Measurements from ENCODE around the gene HEXIM2.
"Not testable (repeated sequence)": the region's sequence is repeated elsewhere in the genome, so short reads cannot be mapped to it uniquely, and the experiment has no call there.

HEXIM2 gene, protein sequence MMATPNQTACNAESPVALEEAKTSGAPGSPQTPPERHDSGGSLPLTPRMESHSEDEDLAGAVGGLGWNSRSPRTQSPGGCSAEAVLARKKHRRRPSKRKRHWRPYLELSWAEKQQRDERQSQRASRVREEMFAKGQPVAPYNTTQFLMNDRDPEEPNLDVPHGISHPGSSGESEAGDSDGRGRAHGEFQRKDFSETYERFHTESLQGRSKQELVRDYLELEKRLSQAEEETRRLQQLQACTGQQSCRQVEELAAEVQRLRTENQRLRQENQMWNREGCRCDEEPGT
- total RNA-seq = 1.4 to 4.0 reads per million in 2 donors

- peak; percentile 96 for DNase-seq
Observed at GRCh38 chr17:45161288-45162024, at the start of gene HEXIM2. Gene HEXIM2, plus strand, starts transcription at chr17:45161875. Its CDS starts 919 bp downstream, at chr17:45162794.

- no peak for DNase-seq
Observed at GRCh38 chr17:45112559-45113423, 48.9 kb upstream of the HEXIM2 start.

- DNase-seq = no peak
Observed at GRCh38 chr17:45113424-45113754, 48.3 kb upstream of the HEXIM2 start.

- DNase-seq = no peak
Observed at GRCh38 chr17:45114117-45114932, 47.4 kb upstream of the HEXIM2 start.

DNA sequence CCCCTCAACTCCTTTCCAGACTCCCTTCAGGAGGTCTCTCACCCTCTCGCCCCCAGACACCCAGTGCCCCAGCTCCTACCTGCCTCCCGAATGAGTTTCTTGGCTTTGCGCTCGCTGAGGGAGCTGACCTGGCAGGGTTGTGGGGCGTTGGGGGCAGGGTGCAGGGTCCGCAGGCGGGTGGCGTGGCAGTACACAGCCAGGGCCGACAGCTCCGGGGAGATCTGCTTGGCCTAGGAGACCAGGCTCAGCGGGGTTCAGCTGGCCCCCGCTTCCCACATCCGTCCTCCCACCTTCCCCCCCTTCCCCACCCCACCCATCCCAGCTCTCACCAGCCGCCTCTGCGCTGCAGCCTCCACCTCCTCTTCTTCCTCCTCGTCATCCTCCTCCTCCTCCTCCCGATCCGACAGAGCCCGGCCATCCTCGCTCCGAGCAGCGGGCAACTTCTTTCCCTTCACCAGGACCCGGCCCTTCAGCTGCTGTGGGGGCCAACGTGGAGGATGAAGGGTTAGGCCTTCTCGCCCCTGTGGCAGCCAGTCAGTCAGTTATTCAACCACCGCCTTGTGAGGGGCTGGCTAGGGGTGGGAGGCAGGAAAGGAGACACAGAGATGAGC is 46.6 kb upstream of the HEXIM2 start:
- no peak for DNase-seq

DNA sequence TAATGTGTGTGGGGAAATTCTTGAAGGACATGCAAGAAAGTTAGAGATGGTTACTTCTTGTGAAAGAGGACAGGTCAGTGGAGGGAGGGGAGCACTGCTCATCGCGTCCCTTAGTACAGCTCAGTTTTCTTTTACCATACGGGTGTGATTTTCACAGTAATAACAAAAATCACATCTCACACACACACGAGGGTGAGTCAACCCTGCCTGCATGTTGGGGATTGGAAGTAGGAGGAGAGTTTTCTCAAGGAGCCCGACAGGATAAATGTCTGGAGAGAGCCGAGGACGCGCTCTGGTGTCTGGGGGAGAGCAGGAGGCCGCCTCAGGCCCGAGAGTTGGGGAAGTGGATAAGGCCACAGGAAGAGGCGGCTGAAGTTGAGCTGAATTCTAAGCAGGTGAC is 45.8 kb upstream of the HEXIM2 start:
- no peak for DNase-seq

DNA sequence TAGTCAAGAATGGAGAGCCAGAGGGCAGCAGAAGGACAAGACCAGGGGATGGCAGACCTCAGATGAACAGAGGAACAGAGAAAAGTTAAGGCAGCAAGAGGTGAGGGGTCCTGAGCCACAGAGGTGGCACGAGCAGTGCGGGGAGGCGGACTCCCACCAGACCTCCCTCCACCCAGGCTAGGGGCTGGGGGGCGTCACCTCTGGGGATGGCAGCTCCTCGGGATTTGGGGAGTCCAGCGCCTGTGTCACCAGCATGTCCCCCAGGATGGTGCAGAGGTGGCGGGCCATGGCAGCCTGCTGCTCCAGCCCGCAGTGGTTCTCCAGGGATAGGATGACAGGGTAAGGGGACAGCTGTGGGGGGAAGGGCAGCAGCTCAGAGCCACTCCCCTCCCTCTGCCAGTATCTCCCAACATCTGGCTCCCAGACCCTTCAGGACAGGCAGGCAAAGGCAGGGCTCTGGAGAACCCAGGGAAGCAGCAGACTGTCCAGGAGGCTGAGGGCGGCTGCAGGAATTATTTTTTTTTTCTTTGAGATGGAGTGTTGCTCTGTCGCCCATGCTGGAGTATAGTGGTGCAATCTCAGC is 45.1 kb upstream of the HEXIM2 start:
- no peak for DNase-seq

DNA sequence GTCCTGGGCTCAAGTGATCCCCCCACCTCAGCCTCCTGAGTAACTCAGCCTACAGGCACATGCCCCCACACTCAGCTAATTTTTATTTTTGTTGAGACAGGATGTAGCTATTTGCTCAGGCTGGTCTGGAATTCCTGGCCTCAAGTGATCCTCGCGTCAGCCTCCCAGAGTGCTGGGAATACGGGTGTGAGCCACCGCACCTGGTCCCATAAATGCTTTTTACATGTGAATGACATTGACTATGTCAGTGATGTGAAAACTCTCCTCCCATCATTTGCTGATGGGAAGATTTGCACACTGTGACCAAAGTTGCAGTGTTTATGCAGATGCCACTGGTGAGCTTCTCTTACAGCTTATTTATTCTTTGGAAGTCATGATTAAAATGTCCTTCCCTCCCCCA is 44.3 kb upstream of the HEXIM2 start:
- no peak for DNase-seq

DNA sequence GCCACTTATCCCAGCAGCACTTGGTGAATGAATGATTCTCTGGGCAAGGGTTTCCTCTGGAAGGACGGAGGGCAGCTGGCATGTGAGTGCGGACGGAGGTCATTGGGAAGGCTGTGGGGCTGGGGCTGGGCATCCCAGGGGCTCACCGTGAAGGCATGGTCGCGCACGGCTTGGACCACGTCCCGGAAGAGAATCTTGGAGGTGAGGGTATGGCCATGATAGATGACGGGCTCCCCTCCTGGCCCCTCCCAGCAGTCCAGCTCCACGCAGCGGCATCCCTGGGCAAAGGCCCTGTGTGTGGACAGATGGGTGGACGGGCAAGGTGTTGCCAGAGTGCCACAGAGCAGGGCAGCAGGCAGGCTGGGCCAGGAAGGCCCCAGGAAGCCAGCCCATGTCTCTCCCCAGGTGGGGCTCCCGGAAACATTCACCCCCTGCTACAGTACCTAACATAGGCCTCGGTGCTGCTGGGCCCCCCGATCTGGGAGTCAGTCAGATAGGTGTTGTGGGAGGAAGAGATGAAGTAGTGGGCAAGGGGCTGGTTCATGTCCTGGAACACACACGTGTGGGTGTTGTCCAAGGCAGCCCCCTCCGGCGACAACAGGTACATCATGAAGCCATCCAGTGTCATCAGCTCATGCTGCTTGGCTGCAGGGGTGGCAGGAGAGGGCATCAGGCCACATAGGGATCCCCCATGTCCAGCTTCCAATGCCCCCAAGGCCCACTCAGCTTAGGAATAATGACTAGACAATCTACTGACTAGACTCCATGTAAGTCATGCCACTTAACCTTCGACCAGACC is 43.6 kb upstream of the HEXIM2 start:
- DNase-seq = no peak

DNA sequence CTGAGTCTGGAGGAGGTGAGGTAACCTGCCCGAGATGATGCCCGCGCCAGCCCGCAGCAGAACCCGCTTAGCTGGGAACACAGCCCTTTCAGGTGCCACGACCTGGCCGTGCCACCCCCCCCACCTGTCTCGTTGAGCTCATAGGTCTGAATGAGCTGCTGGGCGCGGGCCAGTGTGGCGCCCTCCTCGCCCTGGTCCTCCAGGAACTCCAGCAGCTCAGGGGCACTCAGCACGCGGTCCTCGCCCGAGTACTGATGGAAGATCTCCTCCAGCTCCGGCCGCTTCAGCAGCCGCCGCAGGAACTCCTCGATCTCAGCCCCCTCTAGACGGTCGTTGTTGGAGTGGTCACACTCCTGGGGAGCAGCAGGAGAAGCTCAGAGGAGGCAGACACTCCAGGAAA is 43.0 kb upstream of the HEXIM2 start:
- DNase-seq = no peak

- DNase-seq = no peak
Observed at GRCh38 chr17:45119964-45120363, 41.7 kb upstream of the HEXIM2 start.

GRCh38 chr17:45120558-45120957 is 41.1 kb upstream of the HEXIM2 start:
- no peak for DNase-seq

DNA sequence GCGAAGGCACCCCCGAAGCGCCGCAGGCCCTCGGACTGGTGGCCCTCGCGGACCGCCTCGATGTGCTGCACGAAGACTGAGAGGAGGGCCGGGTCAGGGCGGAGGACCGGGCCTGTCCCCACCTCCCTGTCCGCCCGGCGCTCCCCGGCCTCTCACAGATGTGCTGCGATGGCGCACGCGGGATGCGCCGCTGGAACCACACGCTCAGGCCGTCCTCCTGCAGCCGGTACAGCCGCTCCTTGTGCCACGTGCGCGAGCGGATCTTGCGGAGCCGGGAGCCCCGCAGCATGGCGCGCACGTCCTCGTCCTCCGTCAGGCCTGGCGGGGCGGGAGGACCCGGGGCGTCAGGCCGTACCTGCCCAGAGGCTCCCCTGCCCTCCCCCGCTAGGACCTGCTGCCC is 40.6 kb upstream of the HEXIM2 start:
- DNase-seq = no peak

DNA sequence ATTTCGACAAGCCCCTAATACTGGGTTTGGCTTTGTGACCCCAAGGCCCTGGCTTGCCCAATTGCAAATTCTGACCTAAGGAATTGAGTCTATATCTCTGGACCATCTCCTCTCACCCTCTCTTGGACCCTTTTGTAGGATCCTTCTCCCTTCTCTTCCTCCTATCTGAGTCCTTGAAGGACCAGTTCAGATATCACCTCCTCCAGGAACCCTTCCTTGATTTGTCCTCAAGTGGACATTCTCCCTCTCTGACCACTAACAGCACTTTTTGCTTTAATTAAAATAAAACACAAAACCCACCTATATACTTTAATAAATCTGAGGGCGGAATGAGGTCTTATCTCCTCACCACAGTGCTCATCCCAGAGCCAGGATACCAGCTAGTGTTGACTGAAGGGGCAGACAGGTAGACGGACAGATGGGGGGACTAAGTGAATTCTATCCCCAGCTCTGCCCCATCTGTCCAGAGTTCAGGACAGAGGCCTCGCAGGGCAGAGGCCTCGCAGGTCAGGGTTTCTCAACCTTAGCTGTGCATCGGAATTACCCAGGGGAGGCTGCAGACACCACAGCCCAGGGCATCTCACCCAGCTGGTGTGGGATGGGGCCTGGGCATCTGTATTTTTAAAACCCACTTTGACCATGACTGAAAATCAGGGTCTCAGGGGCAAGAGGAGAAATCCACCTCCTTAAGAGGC is 38.5 kb upstream of the HEXIM2 start:
- DNase-seq = no peak

- no peak for DNase-seq
Observed at GRCh38 chr17:45123930-45124796, 37.5 kb upstream of the HEXIM2 start.

DNA sequence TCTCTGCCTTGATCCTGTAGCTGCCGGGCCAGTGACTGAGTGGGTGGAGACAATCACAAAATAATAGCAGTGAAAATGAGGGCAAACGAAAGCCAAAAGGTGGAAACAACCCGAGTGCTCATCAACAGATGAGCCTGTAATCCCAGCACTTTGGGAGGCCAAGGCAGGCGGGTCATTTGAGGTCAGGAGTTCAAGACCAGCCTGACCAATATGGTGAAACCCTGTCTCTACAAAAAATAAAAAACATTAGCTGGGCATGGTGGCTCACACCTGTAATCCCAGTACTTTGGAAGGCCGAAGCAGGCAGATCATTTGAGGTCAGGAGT is 36.9 kb upstream of the HEXIM2 start:
- DNase-seq = not testable (repeated sequence)

GRCh38 chr17:45125509-45125908 is 36.2 kb upstream of the HEXIM2 start:
- no peak for DNase-seq

- DNase-seq = no peak
Observed at GRCh38 chr17:45127207-45127547, 34.5 kb upstream of the HEXIM2 start.

- DNase-seq = no peak
Observed at GRCh38 chr17:45127548-45128300, 34.0 kb upstream of the HEXIM2 start.
